GM21528 (cell line): ENCODE measurements around the gene ENHO.

Experiments used
- ATAC-seq: cut with Tn5 transposase; IDR thresholded peaks from one replicate; pipeline ENCODE4 v1.9.1; 2021; ENCODE audit warnings: mild to moderate bottlenecking, moderate library complexity; ENCODE audit not compliant: unreplicated experiment, low FRiP score

ENHO gene

DNA sequence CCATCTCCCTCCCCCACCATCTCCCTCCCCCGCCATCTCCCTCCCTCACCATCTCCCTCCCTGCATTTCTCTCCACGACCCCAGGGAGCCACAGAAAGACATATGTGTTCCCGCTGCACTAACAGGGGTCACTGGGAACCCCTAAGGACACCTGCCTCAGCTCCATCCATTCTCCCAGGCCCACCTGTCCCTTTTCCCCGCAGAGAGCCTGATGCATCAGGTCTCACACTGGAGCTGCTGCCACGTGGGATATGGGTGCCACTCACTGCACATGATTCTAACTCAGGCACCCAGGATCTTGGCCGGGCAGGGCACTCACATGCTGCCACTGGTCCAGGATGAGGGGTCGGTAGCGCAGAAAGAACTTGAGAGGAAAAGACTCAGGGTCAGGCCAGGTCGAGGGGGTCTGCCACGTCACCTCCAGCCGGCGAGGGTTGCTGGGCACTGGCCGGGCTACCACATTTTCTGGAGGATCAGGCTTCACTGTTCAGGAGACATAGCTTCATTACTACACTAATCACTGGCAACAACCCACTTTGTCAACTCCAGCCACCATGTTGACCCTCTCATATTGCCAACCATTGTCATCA is 33.2 kb upstream of the ENHO start:
- no peak for ATAC-seq

DNA sequence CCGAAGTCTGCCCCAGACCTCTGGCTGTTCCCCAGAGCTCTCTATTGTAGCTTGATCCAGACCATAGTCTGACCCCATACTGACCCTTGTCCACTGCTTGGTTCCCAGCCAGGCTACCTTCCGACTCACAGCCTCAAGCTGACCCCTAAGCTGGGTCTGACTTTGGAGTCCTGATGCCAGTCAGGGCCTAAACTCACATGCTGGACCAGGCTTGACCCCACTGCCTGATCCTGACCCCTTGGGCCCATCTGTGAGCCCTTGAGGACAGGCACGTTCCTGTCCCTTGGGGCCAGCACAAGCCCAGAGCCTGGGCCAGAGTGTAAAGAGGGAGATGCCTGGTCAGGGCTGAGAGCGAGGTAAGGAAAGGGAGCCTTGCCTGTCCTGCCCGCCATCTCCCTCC is 32.7 kb upstream of the ENHO start:
- ATAC-seq: no peak

DNA sequence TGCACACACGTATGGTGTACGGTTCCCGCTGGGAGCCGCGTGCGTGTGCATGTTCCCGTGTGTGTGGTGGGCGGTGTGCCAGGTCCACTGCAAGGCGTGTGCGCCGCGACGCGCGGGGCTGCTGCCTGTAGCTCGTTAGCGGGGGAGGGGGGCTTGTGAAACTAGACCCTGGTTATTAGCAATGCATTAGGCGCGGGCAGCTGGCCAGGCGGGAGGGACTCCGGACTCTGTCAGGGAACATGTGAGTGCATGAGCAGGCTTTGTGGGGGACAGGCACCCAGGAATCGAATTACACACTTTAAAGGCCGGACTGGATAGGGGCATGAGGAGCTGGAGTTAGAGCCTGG is 32.2 kb upstream of the ENHO start:
- no peak for ATAC-seq

DNA sequence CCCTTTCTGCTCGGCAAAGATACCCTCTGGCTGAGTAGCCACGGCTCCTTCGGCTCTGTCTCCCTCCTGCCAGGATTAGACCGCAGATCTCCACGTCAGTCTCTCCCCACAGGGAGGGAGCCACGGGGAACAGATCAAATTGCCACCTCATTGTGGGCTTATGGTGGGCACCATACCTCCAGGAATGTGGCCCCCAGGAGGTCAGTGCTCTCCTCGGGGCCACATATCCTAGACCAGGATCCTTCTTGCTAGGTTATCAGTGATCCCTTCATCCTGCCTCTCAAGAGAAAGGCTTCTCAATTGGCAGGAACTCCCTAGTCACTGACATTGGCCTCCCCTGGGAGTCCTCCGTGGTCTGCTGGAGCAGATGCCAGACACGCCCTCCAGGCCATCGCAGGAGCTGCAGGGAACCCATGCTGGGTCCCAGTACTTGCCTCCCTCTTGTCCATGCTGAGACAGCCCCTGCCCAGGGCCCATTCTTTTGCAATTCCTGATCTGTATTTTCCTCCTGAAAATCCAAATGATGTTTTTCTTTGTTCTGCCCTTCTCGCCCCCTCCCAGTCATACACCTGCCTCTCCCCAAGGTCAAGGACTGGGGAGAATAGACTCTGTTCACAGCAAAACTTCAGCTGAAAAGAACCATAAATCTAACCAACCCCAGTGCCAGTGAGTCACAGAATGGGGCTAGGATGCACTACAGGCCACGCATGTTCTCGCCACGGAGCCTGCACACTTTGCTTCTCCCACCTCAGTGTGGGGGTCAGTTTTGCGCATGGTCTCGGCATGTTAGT is 31.6 kb upstream of the ENHO start:
- no peak for ATAC-seq

DNA sequence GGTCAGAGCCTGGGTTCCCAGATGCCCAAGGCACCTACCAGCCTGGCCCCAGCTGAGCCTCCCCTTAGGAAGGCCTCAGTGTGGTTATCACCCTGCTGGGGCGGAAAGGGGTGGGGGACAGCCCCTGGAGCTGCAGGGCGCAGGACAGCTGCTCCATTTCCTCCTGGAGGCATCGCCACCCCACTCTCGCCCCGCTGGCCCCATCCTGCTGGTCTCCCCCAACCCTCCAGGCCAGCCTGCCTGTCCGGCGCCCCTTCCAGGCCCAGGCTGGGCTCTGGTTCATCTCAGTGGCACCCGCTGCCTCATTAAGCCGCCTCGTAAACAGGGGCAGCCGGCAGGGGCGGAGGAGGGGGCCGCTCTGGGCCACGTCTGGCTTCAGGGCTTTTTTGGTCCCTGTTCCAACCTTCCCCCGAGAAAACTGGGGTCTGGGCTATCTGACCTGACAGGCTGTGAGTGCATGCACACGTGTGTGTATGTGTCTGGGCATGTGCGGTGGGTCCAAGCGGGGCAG is 30.8 kb upstream of the ENHO start:
- no peak for ATAC-seq

DNA sequence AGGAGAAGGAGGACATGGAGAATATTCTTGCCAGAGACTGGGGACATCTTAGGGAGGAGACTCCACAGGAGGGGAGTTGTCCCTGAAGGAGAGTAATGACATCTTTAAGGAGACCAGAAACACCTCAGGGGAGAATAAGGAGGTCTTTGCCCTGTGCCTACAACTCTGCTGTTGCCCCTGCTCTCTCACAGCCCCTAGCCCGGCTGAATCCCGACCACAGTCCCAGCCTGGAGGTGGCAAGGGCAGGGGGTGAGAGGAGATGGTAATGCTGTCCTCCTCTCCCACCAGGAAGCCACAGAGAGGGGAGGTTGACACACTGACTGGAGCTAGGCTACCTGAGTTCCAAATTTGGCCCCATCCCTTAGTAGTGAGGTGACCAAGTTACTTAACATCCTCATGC is 30.2 kb upstream of the ENHO start:
- ATAC-seq: no peak

DNA sequence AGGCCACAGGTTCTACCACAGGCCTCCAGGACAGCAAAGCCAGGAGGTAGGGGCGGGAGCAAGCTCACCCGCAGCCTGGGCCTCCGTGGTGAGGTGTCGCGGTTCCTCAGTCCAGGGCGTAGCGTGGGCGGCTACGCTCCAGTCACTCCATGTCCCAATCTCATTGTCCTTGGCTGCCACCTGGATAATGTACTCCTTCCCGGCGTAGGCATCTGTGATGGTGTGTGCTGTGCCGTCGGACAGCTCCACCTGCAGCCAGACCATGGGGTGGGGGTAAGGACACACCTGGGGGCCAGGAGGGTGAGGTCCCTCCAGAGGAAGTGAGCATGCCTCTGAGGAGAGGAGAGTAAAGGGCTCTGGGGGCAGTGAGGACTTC is 29.8 kb upstream of the ENHO start:
- ATAC-seq: no peak

DNA sequence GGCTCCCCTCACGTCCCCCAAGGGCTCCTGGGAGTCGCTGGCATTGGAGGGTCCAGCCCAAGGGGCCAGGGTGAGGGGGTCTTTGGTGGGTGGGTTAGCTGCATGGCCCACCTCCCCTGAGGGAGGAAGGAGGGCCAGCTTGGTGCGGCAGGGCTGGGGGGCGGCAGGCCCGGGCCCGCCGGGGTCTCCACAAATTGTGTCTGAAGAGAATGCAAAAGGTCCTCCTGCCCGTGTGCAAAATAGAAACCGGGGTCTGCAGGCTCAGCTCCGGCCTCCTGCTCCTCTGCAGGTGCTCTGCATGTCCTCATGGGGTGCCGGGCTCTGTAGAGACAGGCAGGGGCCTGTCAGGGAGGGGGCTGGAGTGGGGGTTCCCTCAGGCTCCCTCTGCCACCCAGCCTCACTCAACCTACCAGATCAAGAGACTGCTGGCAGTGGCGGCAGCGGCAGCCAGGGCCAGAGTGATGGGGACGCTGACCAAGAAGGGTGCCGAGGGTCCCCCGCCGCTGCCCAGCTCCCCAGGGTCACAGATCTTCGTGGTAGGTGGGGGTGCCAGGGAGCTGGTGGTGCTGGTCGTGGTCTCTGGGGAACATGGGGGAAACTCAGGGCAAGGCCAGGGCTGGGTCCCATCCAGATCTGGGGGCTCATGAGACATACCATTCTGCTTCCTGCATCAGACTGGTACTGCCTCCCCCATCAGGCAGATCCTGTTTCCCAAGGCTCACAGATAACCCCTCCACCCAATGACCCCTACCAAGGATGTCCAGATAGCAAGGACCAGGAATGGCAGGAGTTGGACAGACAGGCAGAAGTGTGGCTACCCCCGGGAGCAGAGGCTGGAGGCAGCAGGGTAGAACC is 29.2 kb upstream of the ENHO start:
- ATAC-seq: no peak

DNA sequence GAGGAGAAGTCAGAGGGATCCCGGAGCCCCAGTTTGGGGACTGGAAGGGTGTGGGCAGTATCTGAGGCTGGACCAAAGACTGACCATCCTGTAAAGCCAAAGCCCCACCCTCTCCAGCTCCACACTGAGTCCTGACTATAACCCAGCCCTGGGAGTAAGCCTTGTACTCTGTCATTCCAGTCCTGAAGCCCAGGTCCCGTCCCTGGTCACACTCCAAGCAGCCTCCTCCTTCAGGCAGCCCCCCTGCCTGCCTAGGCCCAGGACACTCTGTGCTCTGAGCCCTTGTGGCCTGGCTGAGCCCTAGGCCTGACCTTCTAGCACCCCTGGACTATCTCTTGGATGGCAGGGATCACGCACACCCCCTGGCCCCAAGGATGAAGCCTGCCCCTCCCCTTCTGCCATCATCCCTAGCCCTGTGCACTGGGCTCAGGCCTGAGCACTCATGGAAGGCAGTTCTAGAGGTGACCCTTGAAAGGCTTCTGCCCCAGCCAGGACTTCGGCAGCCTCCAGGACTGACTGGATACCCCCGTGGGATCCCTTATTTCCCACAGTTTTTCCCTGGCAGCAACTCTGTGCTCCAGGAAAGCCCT is 28.0 kb upstream of the ENHO start:
- no peak for ATAC-seq

DNA sequence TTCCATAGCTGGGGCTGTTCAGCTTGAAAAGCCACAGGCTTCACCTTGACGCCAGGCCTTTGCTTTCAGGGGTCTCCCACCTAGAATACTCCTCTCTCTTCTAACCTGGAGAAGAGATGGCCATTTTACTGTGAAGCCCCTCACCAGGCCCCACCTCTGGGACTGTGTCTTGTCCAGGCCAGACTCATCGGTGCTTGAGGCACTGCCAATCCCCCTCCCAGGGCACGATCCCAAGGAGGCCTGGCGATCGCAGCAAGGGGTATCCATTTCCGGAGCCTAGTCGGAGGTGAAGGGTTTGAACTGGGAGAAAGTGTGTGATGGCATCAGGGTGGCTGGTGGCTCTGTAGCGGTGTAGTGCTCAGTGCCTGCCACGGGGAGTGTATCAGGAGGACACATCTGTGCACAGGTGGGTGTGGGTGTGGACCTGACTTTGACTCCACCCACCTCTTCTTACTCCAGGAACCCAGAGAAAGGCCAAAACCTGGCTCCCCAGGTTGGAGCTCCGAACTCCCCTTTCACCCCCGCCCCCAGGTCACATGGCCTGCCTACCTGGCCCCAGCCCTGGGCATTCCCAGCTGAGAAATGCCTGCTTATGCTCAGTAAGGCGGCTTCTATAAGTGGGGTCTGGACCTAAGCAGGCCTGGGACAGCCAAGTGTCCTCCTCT is 27.4 kb upstream of the ENHO start:
- no peak for ATAC-seq

DNA sequence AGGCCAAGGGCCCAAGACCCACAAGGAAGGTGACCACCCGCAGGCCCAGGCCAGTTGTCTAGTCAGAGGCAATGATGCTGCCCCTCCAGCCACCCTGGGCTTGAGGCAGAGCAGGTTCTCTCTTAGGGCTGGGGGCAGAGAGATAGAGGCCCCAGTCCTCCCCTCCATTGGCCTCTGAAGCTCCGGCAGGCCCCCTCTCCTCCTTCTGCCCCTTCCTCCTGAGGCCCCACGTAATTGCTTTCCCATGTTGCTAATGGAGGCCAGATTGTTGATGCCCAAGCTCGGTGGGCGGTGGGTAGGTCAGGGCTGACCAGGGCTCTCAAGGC is 26.6 kb upstream of the ENHO start:
- ATAC-seq: no peak

DNA sequence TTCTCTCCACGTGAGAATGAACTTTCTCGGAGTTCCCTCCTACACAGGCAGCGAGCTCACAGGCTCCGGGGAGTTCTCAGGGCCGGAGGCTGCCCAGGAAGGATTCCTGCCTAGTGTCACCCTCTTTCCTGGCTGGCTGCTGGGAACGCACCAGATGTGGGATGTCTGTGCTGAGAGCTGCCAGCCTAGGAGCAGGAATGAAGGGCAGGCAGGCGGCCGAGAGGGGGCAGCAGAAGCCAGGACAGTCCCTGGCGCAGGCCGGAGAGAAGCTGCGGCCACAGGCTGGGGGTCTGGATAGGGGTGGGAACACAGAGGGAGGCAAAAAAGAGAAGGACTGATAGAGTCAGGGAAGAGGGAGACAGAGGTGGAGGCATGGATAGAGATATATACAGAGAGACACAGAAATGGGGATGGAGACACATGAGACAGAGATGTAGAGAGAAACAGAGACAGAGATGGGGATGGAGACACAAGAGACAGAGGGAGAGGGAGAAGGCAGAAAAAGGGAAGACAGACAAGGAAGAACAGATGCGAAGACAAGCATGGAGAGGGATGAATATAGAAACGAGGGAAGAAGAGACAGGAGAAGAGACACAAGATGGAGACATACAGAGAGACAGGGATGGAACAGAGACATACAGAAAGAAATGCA is 25.3 kb upstream of the ENHO start:
- ATAC-seq: no peak

DNA sequence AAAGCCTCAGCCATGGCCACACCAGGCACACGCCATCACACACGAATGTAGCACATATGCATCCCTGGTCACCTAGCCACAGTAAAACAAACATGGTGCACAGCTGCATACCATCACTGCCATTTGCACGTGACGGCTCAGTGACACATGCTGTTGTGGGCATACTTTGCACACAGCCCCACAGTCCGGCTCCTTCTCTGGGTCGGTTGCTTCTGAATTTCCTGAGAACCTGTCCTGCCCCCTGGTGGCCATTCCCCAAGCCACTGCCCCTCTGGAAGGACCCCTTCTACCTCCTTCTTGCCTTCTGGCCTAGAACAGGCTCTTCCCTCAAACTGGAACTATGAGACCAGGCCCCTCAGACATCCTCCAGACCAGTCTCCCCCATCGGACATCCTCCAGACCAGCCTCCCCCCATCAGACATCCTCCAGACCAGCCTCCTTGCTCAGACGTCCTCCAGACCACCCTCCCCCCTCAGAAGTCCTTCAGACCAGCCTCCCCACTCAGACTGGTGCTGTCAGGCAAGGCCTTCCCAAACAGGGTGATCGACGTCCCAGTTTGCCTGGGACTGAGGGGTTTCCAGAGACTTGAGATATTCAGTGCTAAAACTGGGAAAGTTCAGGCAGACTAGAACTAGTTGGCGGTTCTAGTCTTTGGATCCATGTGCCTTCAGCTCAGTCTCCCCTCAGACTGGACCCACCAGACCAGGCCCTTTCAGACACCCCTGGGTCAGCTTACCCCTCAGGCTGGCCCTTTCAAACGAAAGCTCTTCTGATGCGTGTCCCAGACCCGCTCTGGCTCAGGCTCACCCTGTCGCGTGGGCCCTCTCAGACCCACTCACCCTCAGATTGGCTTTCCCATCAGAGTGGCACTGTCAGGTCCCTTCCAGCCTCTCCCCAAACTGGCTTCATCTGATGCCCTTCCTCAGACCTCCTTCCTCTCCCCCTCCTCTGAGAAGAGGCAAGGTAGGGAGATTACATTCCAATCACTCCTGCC is 24.3 kb upstream of the ENHO start:
- no peak for ATAC-seq

DNA sequence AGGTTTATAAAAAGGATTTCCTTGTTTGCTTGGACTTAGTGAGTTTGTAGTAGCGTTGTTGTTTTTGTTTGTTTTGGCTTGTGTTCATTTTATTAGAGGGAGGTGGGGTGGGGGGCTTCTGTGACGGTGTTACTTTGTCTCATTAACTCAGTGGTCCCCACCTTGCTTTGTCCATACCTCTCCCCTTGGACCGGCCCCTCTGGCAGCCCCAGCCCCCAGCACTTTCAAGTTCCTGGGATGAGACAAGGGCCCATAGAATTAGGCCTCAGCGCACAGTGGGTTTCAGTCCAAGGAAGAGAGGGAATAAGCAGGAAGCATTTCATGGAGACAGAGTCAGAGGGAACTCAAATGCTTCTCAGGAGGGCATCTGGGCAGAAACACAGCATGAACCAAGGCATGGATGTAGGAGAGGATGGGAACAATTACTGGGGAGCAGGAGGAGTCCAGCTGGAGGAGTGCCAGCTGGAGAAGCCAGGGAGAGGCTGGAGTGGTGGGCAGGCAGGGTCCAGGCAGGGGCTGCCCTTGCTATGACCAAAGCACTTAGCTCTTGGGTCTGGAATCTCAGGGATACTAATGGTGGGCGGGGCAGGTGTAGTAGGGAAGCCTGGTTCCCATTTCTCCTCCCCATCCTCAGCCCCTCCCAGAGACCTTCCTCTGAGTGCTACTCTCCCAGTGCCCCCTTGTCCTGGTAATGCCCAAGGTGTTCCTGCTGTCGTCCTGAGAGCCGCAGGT is 23.5 kb upstream of the ENHO start:
- ATAC-seq: no peak

DNA sequence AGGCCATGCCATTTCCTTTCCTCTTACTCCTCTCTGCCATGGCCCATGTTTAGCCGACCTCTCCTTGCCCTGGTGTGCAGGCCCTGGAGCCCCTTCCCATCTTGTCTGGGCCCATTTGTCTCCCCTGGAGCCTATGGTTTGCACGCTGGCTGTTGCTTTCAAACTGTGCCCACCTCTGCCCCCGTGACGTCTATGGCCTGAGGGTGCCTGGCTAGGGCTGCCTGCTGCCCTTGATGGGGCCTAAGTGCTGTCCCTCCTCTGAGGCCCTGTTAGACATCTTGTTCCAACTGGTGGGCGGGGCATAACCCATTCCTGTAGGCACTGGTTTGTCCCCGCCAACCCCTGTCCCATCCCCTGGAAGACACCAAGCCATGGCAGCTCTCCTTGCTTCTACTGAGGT is 22.7 kb upstream of the ENHO start:
- ATAC-seq: no peak

DNA sequence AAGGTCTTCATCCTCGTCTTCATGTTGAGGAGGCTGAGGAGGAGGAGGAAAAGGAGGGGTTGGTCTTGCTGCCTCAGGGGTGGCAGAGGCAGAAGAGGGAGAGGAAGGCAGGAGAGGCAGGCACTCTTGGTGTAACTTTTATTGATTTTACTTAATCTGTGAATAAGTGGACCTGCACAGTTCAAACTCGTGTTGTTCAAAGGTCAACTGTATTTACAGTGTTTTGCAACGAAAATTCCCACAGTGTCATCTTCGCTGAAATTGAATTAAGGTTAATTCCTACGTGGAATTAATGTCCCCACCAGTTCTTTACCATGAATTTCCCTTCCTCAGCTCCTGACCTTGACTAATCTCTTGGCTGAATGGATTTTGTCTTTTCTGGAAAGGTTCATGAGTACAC is 21.2 kb upstream of the ENHO start:
- no peak for ATAC-seq

DNA sequence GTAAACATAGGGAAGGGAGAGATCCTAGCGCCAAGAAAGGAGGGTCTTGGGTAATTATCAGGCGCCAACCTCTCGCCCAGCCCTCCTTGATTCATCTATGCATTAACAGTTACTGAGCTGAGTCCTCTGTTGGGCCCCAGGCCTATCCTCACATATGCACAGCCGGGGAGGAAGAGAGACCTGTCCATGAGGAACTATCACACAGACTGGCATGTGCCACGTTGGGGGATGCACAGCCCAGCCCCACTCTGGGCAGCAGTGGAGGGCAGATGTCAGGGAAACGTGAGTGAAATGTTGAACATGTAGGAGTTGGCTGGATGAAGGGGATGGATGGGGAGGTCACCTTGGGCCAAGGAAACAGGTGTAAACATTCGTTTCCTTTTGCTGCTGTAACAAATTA is 18.8 kb upstream of the ENHO start:
- no peak for ATAC-seq

DNA sequence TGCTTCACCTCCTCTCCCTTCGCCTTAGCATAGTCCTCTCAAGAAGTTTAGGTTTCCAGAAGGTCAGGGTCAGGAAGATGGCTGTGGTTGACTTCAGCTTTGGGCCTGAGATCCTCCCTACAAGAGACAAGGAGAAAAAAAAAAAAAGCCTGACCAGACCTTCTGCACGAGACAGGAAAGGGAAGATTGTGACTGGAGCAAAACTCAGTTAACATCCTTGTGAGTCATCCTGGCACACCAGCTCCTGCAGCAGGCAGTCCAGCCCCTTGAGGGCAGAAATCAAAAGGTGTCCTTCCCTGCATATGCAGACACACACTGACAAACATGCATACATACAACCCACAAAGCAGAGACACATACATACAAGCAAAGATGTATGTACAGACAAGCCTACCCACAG is 18.0 kb upstream of the ENHO start:
- ATAC-seq: no peak
